ENCODE data around the gene MINK1.

Gene MINK1

DNA sequence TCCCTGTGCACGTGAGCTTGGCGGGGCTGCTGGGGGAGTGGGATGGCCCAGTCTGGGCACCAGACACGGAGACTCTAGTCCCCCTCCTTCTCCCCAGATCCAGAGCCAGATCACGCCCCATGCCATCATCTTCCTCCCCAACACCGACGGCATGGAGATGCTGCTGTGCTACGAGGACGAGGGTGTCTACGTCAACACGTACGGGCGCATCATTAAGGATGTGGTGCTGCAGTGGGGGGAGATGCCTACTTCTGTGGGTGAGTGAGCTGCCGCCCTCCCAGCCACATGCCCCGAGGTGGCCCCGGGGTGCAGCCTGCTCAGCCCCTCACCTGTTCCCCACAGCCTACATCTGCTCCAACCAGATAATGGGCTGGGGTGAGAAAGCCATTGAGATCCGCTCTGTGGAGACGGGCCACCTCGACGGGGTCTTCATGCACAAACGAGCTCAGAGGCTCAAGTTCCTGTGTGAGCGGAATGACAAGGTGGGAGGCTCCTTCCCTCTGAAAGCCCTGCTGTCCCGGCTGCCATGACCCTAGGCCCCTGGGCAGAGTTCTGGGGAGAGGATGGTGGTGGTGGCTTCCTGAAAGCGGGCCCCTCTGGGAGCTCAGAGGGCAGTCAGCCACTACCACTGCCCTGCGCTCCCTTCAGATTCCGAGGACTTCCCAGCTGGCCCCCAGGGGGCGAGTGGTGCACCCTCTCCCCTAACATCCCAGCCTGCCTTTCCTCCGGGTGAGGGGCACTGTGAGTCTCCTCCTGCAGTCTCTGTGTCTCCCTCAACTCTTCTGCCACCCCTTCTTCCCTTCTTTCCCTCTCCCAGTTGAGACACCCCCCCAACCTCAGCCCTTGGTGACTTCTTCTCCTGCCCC is 63.4 kb downstream of the MINK1 start:
- Histone ChIP-seq H2AFZ (ENCODE audit: low read depth, low read length) (no peak overlapping the region), H3K4me1 (ENCODE audit: insufficient read depth, low read length) (no peaks in the 10 kb centered on the region), H3K9me3 (ENCODE audit: low read length) (peaks cover 15% of the 10 kb centered on the region), H3K27me3 (ENCODE audit: insufficient read depth, low read length) (no peaks in the 10 kb centered on the region), H3K4me3 (ENCODE audit: low read length) (no peak overlapping the region), H3K36me3 (ENCODE audit: insufficient read depth, low read length) (peaks cover 54% of the 10 kb centered on the region)

DNA sequence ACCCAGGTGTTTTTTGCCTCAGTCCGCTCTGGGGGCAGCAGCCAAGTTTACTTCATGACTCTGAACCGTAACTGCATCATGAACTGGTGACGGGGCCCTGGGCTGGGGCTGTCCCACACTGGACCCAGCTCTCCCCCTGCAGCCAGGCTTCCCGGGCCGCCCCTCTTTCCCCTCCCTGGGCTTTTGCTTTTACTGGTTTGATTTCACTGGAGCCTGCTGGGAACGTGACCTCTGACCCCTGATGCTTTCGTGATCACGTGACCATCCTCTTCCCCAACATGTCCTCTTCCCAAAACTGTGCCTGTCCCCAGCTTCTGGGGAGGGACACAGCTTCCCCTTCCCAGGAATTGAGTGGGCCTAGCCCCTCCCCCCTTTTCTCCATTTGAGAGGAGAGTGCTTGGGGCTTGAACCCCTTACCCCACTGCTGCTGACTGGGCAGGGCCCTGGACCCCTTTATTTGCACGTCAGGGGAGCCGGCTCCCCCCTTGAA is 64.1 kb downstream of the MINK1 start:
- Histone ChIP-seq H3K36me3 (ENCODE audit: insufficient read depth, low read length) (peaks cover 52% of the 10 kb centered on the region), H2AFZ (ENCODE audit: low read depth, low read length) (no peak overlapping the region), H3K9me3 (ENCODE audit: low read length) (peaks cover 15% of the 10 kb centered on the region), H3K4me1 (ENCODE audit: insufficient read depth, low read length) (no peaks in the 10 kb centered on the region), H3K27me3 (ENCODE audit: insufficient read depth, low read length) (no peaks in the 10 kb centered on the region), H3K4me3 (ENCODE audit: low read length) (no peak overlapping the region)

DNA sequence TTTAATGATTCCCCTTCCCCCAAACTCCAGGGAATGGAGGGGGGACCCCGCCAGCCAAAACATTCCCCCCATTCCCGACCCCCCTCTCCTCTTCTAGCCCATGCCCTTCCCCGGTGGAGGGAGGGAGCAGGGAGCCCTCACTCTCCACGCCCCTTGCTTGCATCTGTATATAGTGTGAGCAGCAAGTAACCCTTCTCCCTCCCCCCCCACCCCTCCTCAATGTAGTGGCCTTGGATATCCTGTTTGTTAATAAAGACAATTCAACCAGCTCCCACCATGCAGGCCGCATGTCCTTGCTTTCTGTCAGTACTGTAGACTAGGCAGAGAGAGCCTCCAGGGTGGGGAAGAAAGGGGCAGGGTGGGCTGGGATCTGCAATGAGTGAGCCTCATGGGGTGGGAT is 64.6 kb downstream of the MINK1 start:
- H3K36me3 ChIP-seq (ENCODE audit: insufficient read depth, low read length) = peaks cover 49% of the 10 kb centered on the region
- no peaks in the 10 kb centered on the region for H3K27me3 ChIP-seq (ENCODE audit: insufficient read depth, low read length)
- no peak overlapping the region for H3K4me3 ChIP-seq (ENCODE audit: low read length)
- H3K9me3 ChIP-seq (ENCODE audit: low read length) = peaks cover 15% of the 10 kb centered on the region
- no peak overlapping the region for H2AFZ ChIP-seq (ENCODE audit: low read depth, low read length)
- H3K4me1 ChIP-seq (ENCODE audit: insufficient read depth, low read length) = no peaks in the 10 kb centered on the region

DNA sequence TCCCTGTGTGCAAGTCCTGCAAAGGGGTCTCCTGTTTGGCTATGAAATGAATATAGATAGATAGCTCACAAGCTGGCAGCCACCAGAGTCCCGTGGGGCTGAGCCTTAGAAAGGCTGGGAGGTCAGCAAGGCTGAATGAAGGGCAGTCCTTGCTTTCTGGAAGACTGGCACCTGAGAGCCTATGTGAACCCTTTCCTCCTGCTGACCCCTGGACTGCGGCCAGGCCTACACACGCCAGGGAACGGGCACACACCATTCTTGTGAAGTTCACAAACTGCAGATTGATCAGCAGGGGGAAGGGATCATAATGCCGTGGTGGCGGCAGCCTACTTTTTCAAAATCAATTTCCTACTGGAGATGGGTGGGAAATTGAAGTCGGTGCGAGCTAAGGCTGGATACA is 65.2 kb downstream of the MINK1 start:
- Histone ChIP-seq H3K9me3 (ENCODE audit: low read length) (peaks cover 15% of the 10 kb centered on the region), H3K36me3 (ENCODE audit: insufficient read depth, low read length) (peaks cover 44% of the 10 kb centered on the region), H3K4me3 (ENCODE audit: low read length) (no peak overlapping the region), H3K27me3 (ENCODE audit: insufficient read depth, low read length) (no peaks in the 10 kb centered on the region), H3K4me1 (ENCODE audit: insufficient read depth, low read length) (no peaks in the 10 kb centered on the region), H2AFZ (ENCODE audit: low read depth, low read length) (no peak overlapping the region)

DNA sequence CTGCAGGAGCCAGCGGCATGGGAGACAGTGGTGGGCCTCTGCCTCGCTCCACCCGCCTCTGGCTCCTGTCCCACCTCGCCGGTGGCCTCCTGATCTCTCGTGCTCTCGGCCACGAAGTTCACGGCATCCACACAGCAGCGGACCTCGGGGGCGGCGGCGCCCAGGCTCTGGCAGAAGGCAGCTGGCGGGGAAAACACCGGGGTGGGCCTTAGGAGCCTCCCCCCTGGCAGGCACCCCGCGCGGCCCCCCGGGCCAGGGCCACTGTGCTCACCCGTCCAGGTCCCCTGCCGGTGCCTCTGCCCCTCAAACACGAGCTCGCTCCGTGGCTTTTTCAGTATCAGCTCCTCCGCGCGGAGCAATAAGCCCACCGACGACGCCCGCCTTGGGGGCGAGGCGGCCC is 65.8 kb downstream of the MINK1 start:
- H3K4me3 ChIP-seq (ENCODE audit: low read length) = no peak overlapping the region
- H3K36me3 ChIP-seq (ENCODE audit: insufficient read depth, low read length) = peaks cover 40% of the 10 kb centered on the region
- H3K27me3 ChIP-seq (ENCODE audit: insufficient read depth, low read length) = no peaks in the 10 kb centered on the region

DNA sequence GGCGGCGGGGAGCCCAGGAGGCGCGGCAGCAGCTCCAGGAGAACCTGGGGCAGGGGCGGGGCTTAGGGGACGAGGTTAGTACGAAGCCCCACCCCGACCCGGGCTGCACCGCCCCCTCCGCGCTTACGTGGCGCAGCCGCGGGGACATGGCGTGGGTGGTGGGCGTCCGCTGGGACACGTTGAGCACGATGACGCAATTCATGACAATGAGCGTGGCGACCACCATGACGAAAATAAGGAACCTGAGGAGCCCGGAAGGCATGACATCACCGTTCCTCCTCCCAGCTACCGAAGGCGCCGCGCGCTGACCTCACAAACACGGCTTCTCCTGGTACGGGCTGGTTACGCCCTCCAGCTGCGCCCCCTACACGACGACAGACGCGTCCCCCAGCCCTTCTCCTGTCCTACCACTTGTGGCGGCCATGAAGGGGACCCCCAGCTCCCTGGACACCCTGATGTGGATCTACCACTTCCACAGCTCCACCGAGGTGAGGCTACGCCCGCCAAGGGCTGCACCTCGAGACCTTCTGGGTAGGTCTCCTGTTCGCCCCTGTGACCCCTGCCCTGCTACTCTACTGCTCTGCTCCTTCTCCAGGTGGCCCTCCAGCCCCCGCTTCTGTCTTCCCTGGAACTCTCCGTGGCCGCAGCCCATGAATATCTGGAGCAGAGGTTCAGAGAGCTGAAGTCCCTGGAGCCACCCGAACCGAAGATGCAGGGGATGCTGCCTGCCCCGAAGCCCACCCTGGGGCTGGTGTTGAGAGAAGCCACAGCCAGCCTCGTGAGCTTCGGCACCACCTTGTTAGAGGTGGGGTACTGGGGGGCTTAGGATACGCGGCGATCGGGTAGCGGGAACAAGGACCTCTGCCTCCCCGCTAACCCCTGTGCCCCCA is 66.4 kb downstream of the MINK1 start, which contains the start of gene C17orf107:
Gene C17orf107, plus strand, starts transcription at position 196 of the 890 bp plus-strand sequence. Its CDS starts 227 bp downstream, at position 423.
- peaks cover 15% of the 10 kb centered on the region for H3K9me3 ChIP-seq (ENCODE audit: low read length)
- no peaks in the 10 kb centered on the region for H3K27me3 ChIP-seq (ENCODE audit: insufficient read depth, low read length)
- H3K4me1 ChIP-seq (ENCODE audit: insufficient read depth, low read length) = no peaks in the 10 kb centered on the region
- no peak within 1 kb of the TSS for H2AFZ ChIP-seq (ENCODE audit: low read depth, low read length)
- H3K36me3 ChIP-seq (ENCODE audit: insufficient read depth, low read length) = peaks cover 34% of the 10 kb centered on the region
- no peak within 1 kb of the TSS for H3K4me3 ChIP-seq (ENCODE audit: low read length)

More for the DNA sequence above, 65.8 kb downstream of the MINK1 start:
- no peaks in the 10 kb centered on the region for H3K4me1 ChIP-seq (ENCODE audit: insufficient read depth, low read length)
- H3K9me3 ChIP-seq (ENCODE audit: low read length) = peaks cover 15% of the 10 kb centered on the region
- no peak overlapping the region for H2AFZ ChIP-seq (ENCODE audit: low read depth, low read length)

DNA sequence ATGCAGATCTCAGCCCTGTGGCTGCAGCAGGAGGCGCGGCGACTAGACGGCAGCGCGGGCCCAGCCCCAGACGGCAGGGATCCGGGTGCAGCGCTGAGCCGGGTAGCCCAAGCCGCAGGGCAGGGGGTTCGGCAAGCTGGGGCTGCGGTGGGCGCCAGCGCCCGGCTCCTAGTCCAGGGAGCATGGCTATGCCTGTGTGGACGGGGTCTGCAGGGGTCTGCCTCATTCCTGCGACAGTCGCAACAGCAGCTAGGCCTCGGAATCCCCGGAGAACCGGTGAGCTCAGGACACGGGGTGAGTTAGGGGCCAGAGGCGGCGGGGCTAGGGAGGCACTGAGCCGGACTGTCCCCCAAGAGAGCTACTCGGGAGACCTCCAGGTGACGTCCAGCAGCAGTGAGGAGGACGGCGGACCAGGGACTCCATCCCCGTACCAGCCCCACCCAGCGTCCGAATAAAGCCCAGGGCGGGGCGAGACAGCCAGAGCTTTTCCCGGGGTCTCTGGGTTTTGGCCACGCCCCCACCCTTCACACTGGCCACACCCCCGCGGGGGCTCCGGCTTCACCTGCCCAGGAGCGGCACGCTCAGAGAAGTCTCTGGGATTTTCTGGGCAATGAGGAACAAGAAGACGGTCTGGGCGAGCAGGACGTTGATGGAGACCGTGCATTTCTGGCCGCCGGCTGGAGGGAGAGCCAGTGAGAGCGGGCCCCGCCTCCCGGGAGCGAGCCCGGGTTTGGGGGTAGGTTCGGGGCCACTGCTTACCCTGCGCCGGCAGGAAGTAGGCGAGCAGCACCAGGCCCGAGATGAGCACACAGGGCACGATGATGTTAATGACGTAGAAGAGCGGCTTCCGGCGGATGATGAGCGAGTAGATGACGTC is 67.3 kb downstream of the MINK1 start:
- no peaks in the 10 kb centered on the region for H3K27me3 ChIP-seq (ENCODE audit: insufficient read depth, low read length)
- no peak overlapping the region for H3K4me3 ChIP-seq (ENCODE audit: low read length)
- no peak overlapping the region for H2AFZ ChIP-seq (ENCODE audit: low read depth, low read length)
- peaks cover 25% of the 10 kb centered on the region for H3K36me3 ChIP-seq (ENCODE audit: insufficient read depth, low read length)
- H3K4me1 ChIP-seq (ENCODE audit: insufficient read depth, low read length) = no peaks in the 10 kb centered on the region
- peaks cover 15% of the 10 kb centered on the region for H3K9me3 ChIP-seq (ENCODE audit: low read length)

DNA sequence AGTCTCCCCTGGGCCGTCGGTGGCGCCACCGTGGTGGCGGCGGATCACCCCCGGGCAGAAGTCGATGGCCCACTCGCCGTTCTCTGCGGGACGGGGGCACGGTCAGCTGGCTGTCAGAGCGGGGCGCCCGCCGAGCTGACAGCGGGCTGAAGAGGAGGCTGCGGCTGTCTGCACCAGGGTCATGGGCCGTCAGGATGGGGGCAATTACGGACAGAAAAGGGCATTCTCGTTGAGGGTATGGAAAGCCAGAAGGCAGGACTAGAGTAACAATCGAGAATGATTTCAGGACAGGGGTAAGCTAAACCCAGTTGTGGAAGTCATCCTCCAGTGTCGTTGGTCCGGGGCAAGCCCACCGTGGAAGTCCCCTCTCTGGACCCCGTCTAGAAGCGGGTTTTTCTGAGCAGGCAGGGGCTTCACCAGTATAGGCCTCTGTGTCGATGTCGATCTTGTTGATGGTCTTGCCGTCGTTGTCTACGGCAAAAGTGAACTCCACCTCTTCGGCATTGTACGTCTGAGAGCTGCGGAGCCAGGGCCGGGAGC is 68.0 kb downstream of the MINK1 start:
- no peak overlapping the region for H3K4me3 ChIP-seq (ENCODE audit: low read length)
- peaks cover 19% of the 10 kb centered on the region for H3K36me3 ChIP-seq (ENCODE audit: insufficient read depth, low read length)
- no peaks in the 10 kb centered on the region for H3K4me1 ChIP-seq (ENCODE audit: insufficient read depth, low read length)
- H2AFZ ChIP-seq (ENCODE audit: low read depth, low read length) = no peak overlapping the region
- no peaks in the 10 kb centered on the region for H3K27me3 ChIP-seq (ENCODE audit: insufficient read depth, low read length)
- peaks cover 15% of the 10 kb centered on the region for H3K9me3 ChIP-seq (ENCODE audit: low read length)

DNA sequence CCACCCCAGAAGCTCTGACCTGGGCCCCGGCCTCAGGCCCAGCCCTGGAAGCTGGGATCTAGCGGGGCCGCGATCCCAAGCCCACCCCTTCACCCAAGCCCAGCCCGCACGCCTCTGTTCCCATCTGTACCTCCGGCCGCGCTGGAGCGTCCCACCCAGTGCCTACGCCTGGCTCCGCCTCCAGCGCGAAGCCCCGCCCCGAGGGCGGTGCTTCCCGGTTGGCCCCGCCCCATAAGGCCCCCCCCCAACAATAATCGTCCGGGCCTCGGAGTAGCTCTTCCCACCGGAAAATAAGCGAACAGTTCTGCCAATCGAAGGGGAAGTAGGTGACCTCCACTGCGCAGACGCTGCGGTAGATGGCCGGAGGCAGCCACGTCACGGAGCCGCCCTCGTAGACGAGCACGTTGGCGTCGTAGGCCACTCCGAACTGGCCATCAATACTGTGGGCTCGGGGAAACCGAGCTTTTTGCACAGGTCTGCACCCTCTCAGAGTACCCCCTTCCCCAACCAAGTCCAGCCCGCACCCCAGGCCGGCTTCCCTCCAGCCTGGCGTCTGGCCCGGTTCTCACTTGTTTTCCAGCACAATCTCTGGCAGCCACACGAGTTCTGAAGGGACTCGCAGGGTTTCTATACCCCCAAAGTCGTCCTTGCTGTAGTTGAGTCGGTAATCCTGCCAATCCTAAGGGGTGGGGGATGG is 68.7 kb downstream of the MINK1 start:
- Histone ChIP-seq H3K4me3 (ENCODE audit: low read length) (no peak overlapping the region), H3K27me3 (ENCODE audit: insufficient read depth, low read length) (no peaks in the 10 kb centered on the region)

DNA sequence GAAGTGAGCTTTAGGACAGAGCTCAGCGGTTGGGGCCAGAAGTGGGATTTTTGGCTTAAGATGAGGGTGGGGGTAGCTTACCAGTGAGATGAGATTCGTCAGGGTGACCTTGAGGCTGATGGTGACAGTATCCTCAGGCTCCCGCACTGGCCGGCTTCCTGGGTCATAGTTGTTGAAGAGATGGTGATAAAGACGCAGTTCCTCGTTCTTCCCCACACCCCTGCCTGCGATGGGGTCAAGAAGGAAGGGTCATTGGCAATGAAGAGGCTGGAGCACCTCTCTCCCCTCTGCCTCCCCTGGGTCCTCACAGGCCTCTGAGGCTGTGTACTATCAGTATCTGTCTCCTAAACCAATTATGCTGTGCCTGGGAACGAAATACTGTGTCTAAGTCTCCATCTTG is 69.4 kb downstream of the MINK1 start:
- no peak overlapping the region for H3K4me3 ChIP-seq (ENCODE audit: low read length)
- H3K27me3 ChIP-seq (ENCODE audit: insufficient read depth, low read length) = no peaks in the 10 kb centered on the region
- H3K4me1 ChIP-seq (ENCODE audit: insufficient read depth, low read length) = no peaks in the 10 kb centered on the region
- no peak overlapping the region for H2AFZ ChIP-seq (ENCODE audit: low read depth, low read length)
- peaks cover 15% of the 10 kb centered on the region for H3K9me3 ChIP-seq (ENCODE audit: low read length)
- H3K36me3 ChIP-seq (ENCODE audit: insufficient read depth, low read length) = peaks cover 7% of the 10 kb centered on the region

More for the DNA sequence above, 68.7 kb downstream of the MINK1 start:
- Histone ChIP-seq H3K9me3 (ENCODE audit: low read length) (peaks cover 15% of the 10 kb centered on the region), H3K36me3 (ENCODE audit: insufficient read depth, low read length) (peaks cover 14% of the 10 kb centered on the region), H2AFZ (ENCODE audit: low read depth, low read length) (no peak overlapping the region), H3K4me1 (ENCODE audit: insufficient read depth, low read length) (no peaks in the 10 kb centered on the region)

DNA sequence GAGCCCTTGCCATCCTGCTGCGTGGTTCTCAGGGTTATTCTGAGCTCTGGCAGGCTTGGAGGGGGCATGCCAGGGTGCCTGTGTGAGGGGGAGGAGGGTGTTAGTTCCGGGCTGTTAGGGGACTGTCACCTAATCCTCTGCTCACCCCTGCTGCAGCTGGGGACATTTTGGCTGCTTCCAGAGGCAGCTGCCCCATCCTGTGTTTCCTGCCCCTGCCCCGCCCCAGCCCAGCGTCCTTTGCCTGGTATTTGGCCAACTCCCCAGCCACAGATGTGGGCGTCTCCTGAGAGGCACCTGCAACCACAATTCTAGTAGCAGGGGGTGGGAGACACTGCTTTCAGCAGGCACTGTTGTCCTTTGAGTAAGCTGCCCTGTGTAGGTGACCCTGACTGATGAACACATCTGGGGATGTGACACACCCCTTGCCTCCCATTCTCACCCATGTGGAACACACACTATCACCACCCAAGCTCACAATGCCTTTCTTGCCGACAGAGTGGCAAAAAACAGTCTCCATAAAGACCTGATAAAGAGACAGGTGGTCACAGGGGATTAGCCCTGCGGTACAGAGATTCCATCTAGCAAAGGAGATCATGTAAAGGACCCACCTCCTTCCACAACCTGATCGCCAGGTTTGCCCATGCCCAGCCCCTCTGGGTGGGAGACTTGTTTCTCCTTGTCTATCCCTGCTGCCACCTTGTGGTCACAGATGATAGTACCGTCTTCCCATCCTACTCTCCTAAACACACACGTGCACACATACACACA is 70.1 kb downstream of the MINK1 start, which contains the start of gene CHRNE:
Gene CHRNE, minus strand, starts transcription at position 48 of the 768 bp plus-strand sequence. Its CDS starts 35 bp downstream, at position 13.
- Histone ChIP-seq H3K9me3 (ENCODE audit: low read length) (peaks cover 15% of the 10 kb centered on the region), H3K4me3 (ENCODE audit: low read length) (no peak within 1 kb of the TSS)

More for the DNA sequence above, 70.1 kb downstream of the MINK1 start, which contains the start of gene CHRNE:
- Histone ChIP-seq H2AFZ (ENCODE audit: low read depth, low read length) (no peak within 1 kb of the TSS), H3K27me3 (ENCODE audit: insufficient read depth, low read length) (no peaks in the 10 kb centered on the region), H3K4me1 (ENCODE audit: insufficient read depth, low read length) (peaks cover 2% of the 10 kb centered on the region), H3K36me3 (ENCODE audit: insufficient read depth, low read length) (peaks cover 7% of the 10 kb centered on the region)

Data from neuron (in vitro differentiated cells).